Activated naive CD4-positive, alpha-beta T cell treated with Interleukin-2 at 50 U/mL for 16 hours (primary cell): ENCODE measurements around the gene KCNJ1.

Experiments used
- DNase-seq: peaks from one replicate; pipeline ENCODE4 v3.0.0-alpha.2; 2020

KCNJ1 gene

DNA sequence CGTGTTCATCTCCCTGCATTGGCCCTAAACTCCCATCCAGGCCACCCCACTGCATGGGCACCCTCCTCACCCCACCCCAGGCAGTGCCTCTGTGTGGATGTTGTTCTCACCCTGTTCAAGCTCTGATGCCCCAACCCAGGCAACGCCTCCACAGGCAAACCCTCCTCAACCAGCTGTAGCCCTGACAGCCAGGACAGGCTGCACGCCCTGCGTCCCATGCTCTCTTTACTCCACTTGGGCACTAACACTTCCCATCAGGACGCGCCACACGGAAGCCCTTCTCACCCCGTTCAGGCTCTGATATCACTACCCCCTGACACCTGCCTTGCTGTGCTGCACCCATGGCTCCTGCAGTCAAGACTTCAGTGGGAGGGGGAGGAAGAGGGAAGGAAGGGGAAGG, 47.9 kb downstream of the KCNJ1 start:
- DNase-seq: no peak

DNA sequence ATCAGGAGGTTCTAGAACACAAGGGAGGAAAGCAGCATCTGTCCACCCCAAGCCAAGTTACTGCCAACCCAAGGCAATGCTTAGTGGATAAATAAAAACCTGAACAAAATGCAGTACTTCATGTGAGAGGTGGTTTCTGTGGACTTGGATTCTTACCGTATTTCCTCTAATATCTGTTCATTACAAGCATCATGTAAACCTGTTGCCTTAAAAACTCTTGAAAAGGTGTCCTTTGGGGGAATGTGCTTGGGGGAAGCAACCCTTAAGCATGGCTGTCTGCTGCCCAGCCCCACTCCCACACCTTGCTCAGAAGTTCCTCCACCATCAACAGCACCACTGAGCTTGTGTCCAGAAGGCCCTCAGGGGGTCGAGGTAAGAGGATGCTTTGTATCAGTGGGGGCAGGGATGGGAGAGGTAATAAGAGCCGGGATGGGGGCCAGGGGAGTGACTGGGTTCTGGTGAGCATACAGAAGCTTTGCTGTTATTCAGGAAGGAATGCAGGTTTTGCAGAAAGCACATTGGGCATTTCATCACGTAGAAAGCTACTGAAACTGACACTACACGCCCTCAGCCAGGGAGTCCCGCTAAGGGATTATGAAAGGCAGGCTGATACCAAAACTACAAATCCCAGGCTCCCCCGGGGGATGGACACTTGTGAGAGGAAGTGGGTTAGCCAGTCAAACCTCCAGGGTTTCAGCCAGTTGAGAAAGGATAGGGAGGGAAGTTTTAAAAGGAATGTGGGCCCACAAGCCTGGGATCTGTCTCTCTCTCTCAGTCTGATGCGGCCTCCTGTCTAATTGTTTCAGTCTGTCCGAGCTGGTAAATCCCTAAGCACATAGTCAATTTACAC, 52.0 kb downstream of the KCNJ1 start:
- no peak for DNase-seq

DNA sequence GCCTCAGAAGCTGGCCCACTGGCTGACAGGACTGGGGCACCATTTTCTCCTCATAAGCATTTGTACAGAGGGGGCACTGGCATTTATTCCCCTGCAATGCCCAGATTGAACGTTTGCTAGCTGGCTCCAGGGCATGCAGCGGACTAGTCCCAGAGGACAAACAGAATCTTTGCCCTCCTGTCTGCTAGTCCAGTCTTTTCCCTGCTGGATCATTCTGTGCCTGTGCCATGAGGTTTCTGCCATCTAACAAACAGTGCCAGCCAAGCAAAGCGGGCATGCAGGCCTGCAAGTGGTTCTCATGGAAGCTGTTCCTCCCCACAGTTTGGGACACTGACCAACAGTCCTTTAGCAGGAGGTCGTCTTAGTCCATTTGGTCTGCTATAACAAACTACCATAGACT, 53.4 kb downstream of the KCNJ1 start:
- no peak for DNase-seq

DNA sequence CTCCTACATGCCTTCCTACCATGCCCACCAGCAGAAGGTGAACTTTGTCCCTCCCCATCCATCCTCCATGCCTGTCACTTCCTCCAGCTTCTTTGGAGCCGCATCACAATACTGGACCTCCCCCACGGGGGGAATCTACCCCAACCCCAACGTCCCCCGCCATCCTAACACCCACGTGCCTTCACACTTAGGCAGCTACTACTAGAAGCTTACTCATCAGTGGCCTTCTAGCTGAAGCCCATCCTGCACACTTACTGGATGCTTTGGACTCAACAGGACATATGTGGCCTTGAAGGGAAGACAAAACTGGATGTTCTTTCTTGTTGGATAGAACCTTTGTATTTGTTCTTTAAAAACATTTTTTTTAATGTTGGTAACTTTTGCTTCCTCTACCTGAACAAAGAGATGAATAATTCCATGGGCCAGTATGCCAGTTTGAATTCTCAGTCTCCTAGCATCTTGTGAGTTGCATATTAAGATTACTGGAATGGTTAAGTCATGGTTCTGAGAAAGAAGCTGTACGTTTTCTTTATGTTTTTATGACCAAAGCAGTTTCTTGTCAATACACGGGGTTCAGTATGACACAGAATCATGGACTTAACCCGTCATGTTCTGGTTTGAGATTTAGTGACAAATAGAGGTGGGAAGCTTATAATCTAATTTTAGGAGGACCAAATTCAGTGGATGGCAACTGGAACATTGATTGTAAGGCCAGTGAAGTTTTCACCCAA, 56.1 kb downstream of the KCNJ1 start:
- no peak for DNase-seq

DNA sequence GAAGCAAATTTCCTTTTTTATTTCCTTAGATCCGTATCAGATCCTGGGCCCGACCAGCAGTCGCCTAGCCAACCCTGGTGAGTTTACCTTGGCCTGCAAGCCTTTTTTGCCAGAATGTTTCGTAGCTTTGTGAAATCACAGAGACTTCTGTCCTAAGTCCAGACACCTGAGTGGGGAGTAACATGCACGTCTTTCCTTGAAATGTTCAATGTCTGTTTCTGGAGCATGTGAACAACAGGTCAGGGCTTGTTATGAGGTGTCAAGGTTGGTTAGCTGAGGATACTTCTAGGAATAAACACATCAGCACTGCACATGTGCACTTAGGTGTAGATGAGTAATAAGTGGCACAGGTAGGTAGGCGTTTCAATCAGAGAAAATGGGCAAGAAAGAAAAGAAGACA, 58.0 kb downstream of the KCNJ1 start:
- no peak for DNase-seq

DNA sequence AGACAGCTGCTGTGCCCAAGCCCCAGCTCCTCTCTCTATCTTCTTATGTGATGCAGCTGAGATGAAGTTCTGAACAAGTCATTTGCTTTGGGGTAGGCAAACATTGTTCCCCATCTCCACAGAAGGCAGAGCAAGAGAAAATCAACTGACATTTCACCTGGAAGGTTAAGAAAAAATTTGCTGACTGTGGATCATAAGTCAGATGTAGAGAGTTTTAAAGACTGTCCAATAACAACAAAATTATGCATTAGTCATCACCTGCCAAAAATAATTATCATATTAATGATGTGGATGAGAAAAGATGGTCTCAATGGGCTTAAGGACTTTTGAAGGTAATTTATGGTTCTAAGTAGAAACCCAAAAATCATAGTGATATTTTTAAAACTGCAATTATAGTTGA, 59.2 kb downstream of the KCNJ1 start:
- no peak for DNase-seq

DNA sequence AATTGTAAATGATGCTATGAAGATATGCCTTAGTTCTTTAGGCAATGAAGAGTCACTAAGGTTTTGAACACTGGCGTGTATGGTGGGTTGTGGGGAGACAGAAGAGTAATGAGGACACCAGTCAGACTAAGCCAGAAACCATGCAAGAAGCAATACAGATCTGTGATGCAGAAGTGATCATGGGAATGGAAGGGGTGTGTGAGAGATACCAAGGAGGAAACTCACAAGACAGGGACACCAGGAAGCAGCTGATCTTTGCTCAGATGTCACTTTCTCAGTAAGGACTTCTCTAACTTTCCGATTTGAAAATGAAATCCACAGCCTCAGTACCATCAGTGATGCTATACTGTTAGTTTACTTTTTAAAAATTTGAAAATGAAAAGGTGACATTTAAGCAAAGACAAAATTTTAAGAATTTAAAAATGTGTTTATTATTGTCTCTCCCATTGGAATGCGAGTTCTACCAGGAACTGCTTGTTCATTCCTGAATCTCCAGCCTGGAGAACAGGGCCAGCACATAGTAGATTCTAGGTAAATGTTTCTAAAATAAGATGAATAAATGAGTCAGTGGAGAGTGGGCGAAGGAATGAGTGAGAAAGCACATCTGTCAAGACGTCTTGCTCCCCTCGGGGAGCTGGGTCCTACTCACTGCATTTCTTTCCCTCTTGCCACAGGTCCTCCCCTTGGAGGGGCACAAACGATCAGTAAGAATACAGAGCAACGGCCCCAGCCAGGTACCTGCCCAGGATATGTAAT, 60.4 kb downstream of the KCNJ1 start:
- no peak for DNase-seq

- no peak for DNase-seq
These were observed 62.6 kb downstream of the KCNJ1 start for GRCh38 chr11:128804481-128804880.

DNA sequence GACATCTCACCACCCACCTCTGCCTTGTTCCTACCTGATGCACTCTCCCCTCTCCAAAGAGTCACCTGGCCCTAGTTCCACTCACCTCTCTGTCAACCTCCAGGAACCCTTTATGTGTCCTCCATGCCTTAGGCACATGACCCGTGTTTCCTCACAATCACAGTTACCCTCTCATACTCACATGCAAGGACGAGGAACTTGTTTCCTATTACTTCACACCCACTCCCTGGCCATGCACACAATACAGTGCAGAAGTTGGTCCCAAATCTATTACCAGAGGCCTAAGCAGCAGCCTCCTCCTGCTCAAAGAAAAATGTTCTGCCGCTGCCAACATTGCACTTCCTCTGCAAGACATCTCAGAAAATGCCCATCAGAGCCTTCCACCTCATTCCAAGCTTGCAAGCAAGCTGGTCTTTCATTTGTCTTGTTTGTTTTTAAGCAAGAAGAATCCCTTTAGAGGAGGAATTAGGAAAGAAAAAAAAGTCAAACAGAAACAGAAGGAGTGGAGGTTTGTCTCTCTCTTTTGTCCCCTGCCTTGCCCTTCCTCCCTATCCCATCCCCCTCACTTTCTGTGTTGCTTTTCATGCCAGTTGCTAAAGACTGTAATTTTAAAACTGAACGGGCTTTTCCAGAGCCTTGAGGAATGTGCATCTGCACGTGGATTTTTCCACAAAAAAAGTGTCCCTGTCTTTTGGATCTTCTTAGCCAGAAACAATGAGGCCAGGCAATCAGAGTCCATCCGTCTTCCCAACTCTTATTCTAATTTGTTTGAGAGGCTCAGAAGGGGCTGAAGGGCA, 63.4 kb downstream of the KCNJ1 start:
- no peak for DNase-seq

- DNase-seq: no peak
These were observed 64.1 kb downstream of the KCNJ1 start for GRCh38 chr11:128803011-128803410.

GRCh38 chr11:128802358-128802981, 64.6 kb downstream of the KCNJ1 start:
- no peak for DNase-seq

GRCh38 chr11:128800871-128801417, 66.2 kb downstream of the KCNJ1 start:
- DNase-seq: no peak

DNA sequence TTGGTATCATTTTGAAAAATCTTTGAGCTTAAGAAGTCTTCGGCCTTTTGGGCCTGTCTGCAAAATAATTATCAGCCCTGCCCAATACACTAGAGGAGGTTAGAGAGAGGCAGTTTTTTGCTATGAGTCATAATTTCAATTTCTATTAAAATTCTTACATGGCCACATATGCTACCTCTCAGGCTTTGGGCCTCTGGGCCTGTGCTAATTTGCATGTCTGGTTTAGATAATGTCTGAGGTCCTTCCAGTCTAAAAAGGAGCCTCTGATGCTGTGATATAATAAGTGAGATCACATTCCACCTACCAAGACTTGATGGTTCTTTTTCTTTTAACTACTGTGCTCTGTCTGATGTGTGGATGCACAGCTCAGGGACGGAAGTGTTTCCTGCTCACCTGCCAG, 70.8 kb downstream of the KCNJ1 start:
- DNase-seq: no peak

- DNase-seq: no peak
These were observed 76.9 kb downstream of the KCNJ1 start for GRCh38 chr11:128790196-128790595.

DNA sequence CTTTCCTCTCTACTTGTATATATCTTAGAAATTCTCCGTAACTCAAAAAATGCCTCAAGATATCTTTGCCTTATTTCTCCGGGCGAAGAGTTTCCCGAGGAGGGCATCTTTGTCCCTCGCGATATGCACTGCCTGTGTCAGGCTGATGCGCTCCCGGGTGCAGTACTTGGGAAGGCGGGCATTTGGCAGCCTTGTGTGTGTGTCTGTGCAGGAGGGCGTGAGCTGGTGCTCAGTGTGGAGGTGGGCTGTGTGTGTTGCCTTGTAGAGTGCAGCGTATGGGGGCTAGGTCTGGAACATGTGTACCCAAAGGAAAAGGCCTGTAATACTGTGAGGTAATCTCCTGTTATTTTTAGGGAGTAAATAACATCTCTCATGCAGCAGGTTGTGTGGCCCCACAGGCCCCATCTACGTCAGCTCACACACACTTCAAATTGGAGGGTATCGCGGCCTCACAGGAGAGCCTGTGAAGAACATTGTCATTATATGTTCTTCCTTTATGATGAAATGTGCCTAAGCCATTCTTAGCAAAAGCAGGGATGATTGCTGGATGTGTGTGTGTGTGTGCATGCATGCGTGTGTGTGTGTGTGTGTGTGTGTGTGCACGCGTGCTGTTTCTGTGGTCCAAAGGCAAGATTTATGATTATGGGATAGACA, 77.5 kb downstream of the KCNJ1 start:
- no peak for DNase-seq
